ENCODE data around the gene ADAMTS7. TPM values are rescaled to one million over a fixed set of nuclear protein-coding genes. Genes with fewer than 3 reads are reported as not detected.
"Not testable (repeated sequence)": the region's sequence is repeated elsewhere in the genome, so short reads cannot be mapped to it uniquely, and the experiment has no call there.

ADAMTS7 gene
- total RNA-seq, 1 donor from 2014 or later = 16.3 TPM

- no peak for DNase-seq
Measured at GRCh38 chr15:78828920-78829319, 17.7 kb upstream of the ADAMTS7 start.

GRCh38 chr15:78822514-78822913 is 11.2 kb upstream of the ADAMTS7 start:
- DNase-seq = no peak

GRCh38 chr15:78811825-78812183 is 540 bp upstream of the ADAMTS7 start:
- no peak for DNase-seq

- peak; percentile 64 for DNase-seq
Measured at GRCh38 chr15:78810362-78811123, 721 bp downstream of the ADAMTS7 start.

GRCh38 chr15:78810003-78810361 is 1.3 kb downstream of the ADAMTS7 start:
- DNase-seq = no peak

GRCh38 chr15:78808550-78808949 is 2.7 kb downstream of the ADAMTS7 start:
- DNase-seq = peak; percentile 18

GRCh38 chr15:78807359-78807758 is 3.9 kb downstream of the ADAMTS7 start:
- no peak for DNase-seq

GRCh38 chr15:78804391-78804792 is 6.9 kb downstream of the ADAMTS7 start:
- no peak for DNase-seq

GRCh38 chr15:78800806-78801205 is 10.5 kb downstream of the ADAMTS7 start:
- no peak for DNase-seq

GRCh38 chr15:78800189-78800588 is 11.1 kb downstream of the ADAMTS7 start:
- DNase-seq = no peak

GRCh38 chr15:78799102-78799501 is 12.2 kb downstream of the ADAMTS7 start:
- DNase-seq = not testable (repeated sequence)

- DNase-seq = not testable (repeated sequence)
Measured at GRCh38 chr15:78798355-78798754, 12.9 kb downstream of the ADAMTS7 start.

GRCh38 chr15:78797951-78798350 is 13.3 kb downstream of the ADAMTS7 start:
- DNase-seq = no peak

- DNase-seq = no peak
Measured at GRCh38 chr15:78796510-78796909, 14.8 kb downstream of the ADAMTS7 start.

GRCh38 chr15:78795043-78795442 is 16.2 kb downstream of the ADAMTS7 start:
- no peak for DNase-seq

- DNase-seq = not testable (repeated sequence)
Measured at GRCh38 chr15:78794446-78794845, 16.8 kb downstream of the ADAMTS7 start.

GRCh38 chr15:78791357-78791756 is 19.9 kb downstream of the ADAMTS7 start:
- DNase-seq = no peak

GRCh38 chr15:78790027-78790426 is 21.2 kb downstream of the ADAMTS7 start:
- no peak for DNase-seq

GRCh38 chr15:78789615-78790014 is 21.6 kb downstream of the ADAMTS7 start:
- no peak for DNase-seq

- no peak for DNase-seq
Measured at GRCh38 chr15:78788016-78788660, 23.1 kb downstream of the ADAMTS7 start.

GRCh38 chr15:78782402-78782801 is 28.9 kb downstream of the ADAMTS7 start:
- not testable (repeated sequence) for DNase-seq

- not testable (repeated sequence) for DNase-seq
Measured at GRCh38 chr15:78781381-78781780, 29.9 kb downstream of the ADAMTS7 start.

- not testable (repeated sequence) for DNase-seq
Measured at GRCh38 chr15:78779975-78780374, 31.3 kb downstream of the ADAMTS7 start.
